HG03095 (cell line): ENCODE results near the gene CALM1.

Source experiments
- ATAC-seq: cut with Tn5 transposase; IDR thresholded peaks from one replicate; pipeline ENCODE4 v1.9.1; 2021; ENCODE audit warnings: moderate library complexity; ENCODE audit not compliant: unreplicated experiment

The CALM1 gene

GRCh38 chr14:90440021-90440451, 43.2 kb downstream of the CALM1 start:
- ATAC-seq = no peak

DNA sequence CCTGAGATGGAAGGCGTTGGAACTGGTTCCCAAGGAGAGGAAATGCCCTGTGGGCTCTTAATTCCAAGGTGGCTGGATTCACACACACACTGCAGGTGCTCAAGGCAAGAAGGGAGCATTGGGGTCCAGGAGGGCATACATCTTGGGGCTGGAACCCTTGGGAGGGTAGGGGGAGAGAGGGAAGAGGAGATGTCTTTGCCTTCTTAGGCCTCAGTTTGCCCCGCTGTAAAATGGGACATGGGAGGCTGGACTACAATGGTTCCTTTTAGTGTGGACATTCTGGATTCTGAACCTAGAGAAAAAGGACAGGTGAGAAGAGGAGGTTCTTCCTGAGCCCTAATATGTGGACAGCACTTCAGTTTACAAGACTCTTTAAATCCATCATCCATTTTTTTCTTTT, 43.8 kb downstream of the CALM1 start:
- no peak for ATAC-seq

GRCh38 chr14:90442388-90442787, 45.6 kb downstream of the CALM1 start:
- ATAC-seq = no peak

- ATAC-seq = no peak
Measured at GRCh38 chr14:90443161-90444076, 46.6 kb downstream of the CALM1 start.

- ATAC-seq = no peak
Measured at GRCh38 chr14:90444077-90444696, 47.4 kb downstream of the CALM1 start.

DNA sequence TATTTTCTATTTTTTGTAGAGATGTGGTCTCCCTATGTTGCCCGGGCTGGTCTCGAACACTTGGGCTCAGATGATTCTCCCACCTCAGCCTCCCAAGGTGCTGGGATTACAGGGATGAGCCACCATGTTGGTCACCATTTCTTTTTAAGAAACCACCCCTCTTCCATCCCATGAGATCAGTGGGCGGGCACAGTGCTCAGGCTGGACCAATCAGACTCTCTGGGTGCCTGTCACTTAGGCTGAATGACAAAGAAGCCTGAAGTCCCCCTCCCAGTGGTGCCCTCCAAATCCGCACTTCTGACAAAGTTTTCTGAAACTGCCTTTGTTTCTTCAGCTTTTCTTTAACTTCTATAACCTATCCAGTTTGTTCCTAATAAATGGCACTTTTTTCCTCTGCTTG, 48.2 kb downstream of the CALM1 start:
- no peak for ATAC-seq

DNA sequence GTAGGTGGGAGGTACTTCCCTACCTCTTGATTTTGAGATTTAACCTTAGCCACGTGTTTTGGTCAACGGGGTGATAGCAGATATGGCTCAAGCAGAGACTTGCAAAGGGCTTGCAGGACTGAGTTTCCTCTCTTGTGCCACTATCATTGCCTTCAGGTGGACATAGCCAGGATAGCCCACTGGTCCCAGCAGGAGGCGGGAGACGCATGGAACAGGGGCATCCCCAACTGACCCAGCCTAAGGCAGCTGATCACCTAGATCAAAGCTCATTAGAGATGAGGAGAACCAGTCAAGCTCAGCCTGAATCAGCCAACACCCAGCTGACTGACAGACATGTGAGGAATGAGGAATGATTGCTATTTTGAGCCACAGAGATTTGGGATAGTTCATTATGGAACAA, 49.6 kb downstream of the CALM1 start:
- no peak for ATAC-seq

DNA sequence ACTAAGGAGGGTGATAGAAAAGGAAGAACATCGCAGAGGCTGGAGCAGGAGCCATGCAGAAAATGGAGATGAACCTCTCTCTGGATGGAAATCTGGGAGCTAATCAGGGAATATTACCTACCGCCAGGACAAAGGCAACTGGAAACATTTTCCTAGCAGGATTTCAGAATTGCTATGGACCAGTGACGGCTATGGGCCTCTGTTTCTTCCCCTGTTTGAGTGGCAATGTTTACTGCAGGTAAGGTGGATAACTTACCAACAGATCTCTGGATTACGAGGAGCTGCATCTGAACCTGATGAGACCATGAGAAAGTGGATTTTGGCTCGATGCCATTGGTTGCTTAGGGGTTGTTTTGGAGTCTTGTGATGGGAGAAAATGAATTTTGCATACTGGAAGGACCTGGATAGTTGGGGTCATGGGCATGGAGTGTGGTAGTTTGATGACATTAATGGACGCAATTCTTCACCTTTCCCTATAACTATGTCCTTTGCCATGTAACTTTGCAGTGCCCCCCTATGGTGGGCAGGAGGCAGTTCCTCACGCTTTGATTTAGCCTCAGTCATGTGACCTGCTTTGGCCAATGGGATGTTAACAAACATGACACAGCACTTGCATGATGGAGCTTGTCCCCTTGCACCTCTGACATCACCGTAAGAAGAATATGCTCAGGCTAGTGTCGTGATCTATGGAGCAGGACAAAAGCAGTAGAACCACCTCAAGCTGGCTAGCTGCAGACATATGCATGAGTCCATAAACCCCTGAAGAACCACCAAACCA, 51.1 kb downstream of the CALM1 start:
- no peak for ATAC-seq

GRCh38 chr14:90449411-90449810, 52.6 kb downstream of the CALM1 start:
- no peak for ATAC-seq

- ATAC-seq = no peak
Measured at GRCh38 chr14:90450151-90450550, 53.3 kb downstream of the CALM1 start.

GRCh38 chr14:90450667-90451066, 53.8 kb downstream of the CALM1 start:
- no peak for ATAC-seq

GRCh38 chr14:90451443-90451842, 54.6 kb downstream of the CALM1 start:
- ATAC-seq = no peak

DNA sequence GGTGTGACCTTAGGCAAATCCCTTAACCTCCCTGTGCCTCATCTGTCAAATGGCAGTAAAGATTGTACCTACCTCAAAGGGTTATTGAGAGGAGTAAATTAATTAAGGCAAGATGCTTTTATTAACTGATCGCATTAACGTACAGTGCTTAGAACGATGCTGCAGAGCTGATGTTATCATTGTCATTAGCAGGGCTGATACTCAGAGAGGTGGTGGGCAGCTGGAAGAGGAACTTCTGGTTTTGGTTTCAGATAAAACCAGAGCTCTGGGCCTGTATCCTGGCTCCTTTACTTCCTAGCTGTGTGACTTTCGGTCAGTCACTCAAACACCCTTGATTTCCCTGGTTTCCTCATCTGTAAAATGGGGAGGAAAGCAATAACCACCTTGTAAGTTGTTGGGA, 55.1 kb downstream of the CALM1 start:
- no peak for ATAC-seq

- no peak for ATAC-seq
Measured at GRCh38 chr14:90452366-90452765, 55.5 kb downstream of the CALM1 start.

DNA sequence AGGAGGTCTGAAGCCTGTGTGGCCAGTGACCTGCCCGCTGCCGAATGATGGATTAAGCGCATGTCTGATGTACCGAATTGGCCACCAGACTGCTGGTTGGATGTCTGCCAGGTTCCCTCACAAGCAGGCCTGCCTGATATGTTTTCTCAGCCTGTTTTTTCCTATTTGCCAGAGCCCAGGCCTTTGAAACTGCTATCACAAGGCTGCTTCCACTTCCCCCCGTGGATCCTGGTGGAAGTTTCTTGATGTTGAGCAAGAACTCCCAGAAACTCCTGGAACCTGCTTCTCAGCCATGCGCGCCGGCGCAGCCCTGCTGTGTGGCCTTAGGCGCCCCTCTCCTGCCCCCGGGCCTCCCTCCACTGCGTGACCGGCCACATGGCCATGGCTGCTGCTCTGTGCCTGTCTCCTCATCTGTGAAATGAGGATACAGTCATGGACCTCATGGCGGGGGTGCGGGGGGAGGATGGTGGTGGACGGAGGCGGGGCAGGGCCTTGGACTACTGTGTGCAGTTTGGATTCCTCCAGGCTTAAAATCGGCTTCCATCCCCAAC, 56.6 kb downstream of the CALM1 start:
- no peak for ATAC-seq

DNA sequence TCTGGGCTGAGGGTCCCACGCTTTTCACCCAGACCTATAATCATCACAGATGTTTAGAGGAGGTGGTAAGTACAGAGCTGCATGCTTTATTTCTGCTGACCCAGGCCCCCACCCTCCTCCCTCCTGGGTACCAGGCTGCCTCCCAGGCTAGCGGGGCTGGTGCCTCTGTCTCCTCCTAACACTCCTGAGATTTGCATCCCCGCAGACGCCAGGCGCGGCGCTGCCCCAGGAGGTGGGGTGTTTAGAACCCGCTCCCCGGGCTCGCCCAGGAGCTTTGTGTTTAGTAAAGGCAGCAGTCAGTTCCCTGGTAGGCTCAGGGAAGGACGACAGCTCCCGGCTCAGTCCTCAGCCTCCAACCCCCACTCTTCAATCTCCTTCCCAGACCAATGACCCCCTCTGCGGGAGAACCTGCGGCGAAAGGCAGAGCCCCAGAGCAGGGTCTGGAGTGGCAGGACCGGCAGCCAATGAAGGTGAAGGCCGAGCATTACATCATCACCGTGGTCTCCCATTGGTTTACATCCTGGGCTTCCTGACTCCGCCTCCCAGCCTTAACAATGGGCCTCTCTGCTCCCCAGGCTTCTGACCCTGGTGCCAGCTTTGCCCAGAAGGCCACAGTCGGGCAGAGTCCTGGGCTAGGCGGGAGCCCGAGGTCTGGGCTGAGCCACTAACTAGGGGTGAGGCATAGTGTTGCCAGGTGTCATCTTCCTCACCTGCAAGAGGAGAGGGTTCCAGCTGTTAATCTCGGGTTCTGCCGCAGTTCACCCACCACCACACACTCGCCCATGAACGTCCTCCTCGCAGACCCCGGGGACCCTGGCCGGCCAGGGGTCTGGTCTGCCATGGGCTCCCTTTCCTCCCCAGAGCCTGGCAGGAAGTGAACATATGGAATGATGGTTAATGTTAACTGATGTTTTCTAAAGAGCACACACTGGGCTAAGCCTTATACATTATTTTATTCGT, 57.5 kb downstream of the CALM1 start:
- no peak for ATAC-seq

DNA sequence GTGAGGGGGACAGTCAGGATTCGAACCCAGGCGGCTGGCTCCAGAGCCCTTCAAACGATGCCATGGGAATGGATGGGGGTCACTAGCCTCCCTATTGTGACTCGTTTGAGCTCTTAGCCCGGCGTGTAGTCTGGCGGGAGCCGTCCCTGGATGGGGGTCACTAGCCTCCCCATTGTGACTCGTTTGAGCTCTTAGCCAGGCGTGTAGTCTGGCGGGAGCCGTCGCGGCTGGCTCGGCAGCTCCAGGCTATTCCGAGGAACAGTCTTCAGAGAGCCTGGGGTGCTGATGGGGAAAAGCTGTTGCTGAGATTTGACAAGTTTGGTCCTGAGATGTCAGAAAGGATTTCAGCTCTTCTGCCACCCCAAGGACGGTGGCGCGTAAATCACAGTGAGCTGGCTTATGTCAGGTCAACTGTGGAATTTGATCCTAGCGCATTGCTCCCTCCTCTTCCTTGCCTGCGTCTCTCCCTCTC, 58.3 kb downstream of the CALM1 start:
- ATAC-seq = no peak

- no peak for ATAC-seq
Measured at GRCh38 chr14:90456551-90456950, 59.7 kb downstream of the CALM1 start.

- ATAC-seq = no peak
Measured at GRCh38 chr14:90457186-90457585, 60.4 kb downstream of the CALM1 start.
